Cardiac fibroblast (primary cell): ENCODE results near the gene HINT3.
"Not testable (repeated sequence)": the region's sequence is repeated elsewhere in the genome, so short reads cannot be mapped to it uniquely, and the experiment has no call there.

Experiments
- DNase-seq, 2 donors: peaks; one replicate each; pipeline versions ENCODE4 v3.0.0 to v3.0.0-alpha.2; 2010; ENCODE audit warnings: low read depth in 2 of 2
- H3K4me3 ChIP-seq, 2 donors: replicated peaks in 1 of 2; 1 replicate in 1 of 2; 2 replicates in 1 of 2; pipeline ENCODE4 v1.5.1; 2011; ENCODE audit warnings: low read depth in 2 of 2, low read length in 2 of 2, mild to moderate bottlenecking in 2 of 2, moderate library complexity in 1 of 2
- CTCF ChIP-seq: IDR thresholded peaks from one replicate; pipeline ENCODE4 v1.5.1; 2011; ENCODE audit warnings: low read depth, mild to moderate bottlenecking, low read length, inconsistent platforms

Gene HINT3

GRCh38 chr6:126016591-126016990 lies 60.0 kb downstream of the HINT3 start:
- TF ChIP-seq CTCF: no peak
- H3K4me3 ChIP-seq: no peak overlapping the region
- no peak for DNase-seq

- no peak overlapping the region for H3K4me3 ChIP-seq
- TF ChIP-seq CTCF: no peak
- no peak for DNase-seq
Observed at GRCh38 chr6:126017668-126018067, 61.1 kb downstream of the HINT3 start.

- H3K4me3 ChIP-seq: no peak overlapping the region
- DNase-seq: peak in 1 of 2 donors; percentile 49
- no peak for TF ChIP-seq CTCF
Observed at GRCh38 chr6:126020305-126021050, 63.9 kb downstream of the HINT3 start.

- H3K4me3 ChIP-seq: not testable (repeated sequence)
- peak in 1 of 2 donors; percentile 59 for DNase-seq
Observed at GRCh38 chr6:126023474-126023873, 66.9 kb downstream of the HINT3 start.

- DNase-seq: no peak
- no peak overlapping the region for H3K4me3 ChIP-seq
- no peak for TF ChIP-seq CTCF
Observed at GRCh38 chr6:126026001-126026400, 69.4 kb downstream of the HINT3 start.

GRCh38 chr6:126027601-126028000 lies 71.0 kb downstream of the HINT3 start:
- no peak overlapping the region for H3K4me3 ChIP-seq
- TF ChIP-seq CTCF: no peak
- DNase-seq: peak in 1 of 2 donors; percentile 51
